HEK293 (cell line): ENCODE data around the gene PFN1.

Experiments used
- BCL11B ChIP-seq: fragments of 450-650 bp; formaldehyde crosslinking; IDR thresholded peaks from 2 replicates; pipeline ENCODE4 v1.5.1; 2016; ENCODE audit warnings: low read depth, missing biosample characterization, missing genetic modification characterization
- GLI2 ChIP-seq: fragments of 450-650 bp; formaldehyde crosslinking; IDR thresholded peaks from 2 replicates; pipeline ENCODE4; 2017; ENCODE audit warnings: missing biosample characterization, missing genetic modification characterization, low read depth, borderline replicate concordance
- GLI4 ChIP-seq: fragments of 450-650 bp; formaldehyde crosslinking; IDR thresholded peaks from 2 replicates; pipeline ENCODE4 v1.5.1; 2016; ENCODE audit warnings: missing biosample characterization, missing genetic modification characterization
- GLIS1 ChIP-seq: fragments of 450-650 bp; formaldehyde crosslinking; IDR thresholded peaks from 2 replicates; pipeline ENCODE4 v1.5.1; 2016; ENCODE audit warnings: missing biosample characterization, missing genetic modification characterization
- GLIS2 ChIP-seq: fragments of 450-650 bp; formaldehyde crosslinking; IDR thresholded peaks from 2 replicates; pipeline ENCODE4 v1.5.1; 2016; ENCODE audit warnings: missing biosample characterization, missing genetic modification characterization
- KLF16 ChIP-seq: fragments of 450-650 bp; formaldehyde crosslinking; IDR thresholded peaks from 2 replicates; pipeline ENCODE4 v1.5.1; 2017; ENCODE audit warnings: missing biosample characterization, missing genetic modification characterization
- KLF7 ChIP-seq: fragments of 450-650 bp; formaldehyde crosslinking; IDR thresholded peaks from 2 replicates; pipeline ENCODE4 v1.5.1; 2016; ENCODE audit warnings: missing biosample characterization, missing genetic modification characterization, borderline replicate concordance
- PBX3 ChIP-seq: sonication (generic); formaldehyde crosslinking; IDR thresholded peaks from 2 replicates; pipeline ENCODE4 v1.8.1; 2022; ENCODE audit warnings: mild to moderate bottlenecking, moderate library complexity, missing genetic modification reagents
- SETDB1 ChIP-seq: IDR thresholded peaks from one replicate; pipeline ENCODE4 v1.6.1; 2017; ENCODE audit warnings: mild to moderate bottlenecking, low read length, moderate library complexity, mixed read lengths; ENCODE audit not compliant: insufficient read length
- WT1 ChIP-seq: fragments of 450-650 bp; formaldehyde crosslinking; IDR thresholded peaks from 2 replicates; pipeline ENCODE4 v1.5.1; 2016; ENCODE audit warnings: missing biosample characterization, missing genetic modification characterization
- ZBTB20 ChIP-seq: fragments of 450-650 bp; formaldehyde crosslinking; IDR thresholded peaks from 2 replicates; pipeline ENCODE4 v1.5.1; 2016; ENCODE audit warnings: missing biosample characterization, missing genetic modification characterization
- ZBTB26 ChIP-seq: fragments of 450-650 bp; formaldehyde crosslinking; optimal IDR thresholded peaks from 2 replicates; pipeline ENCODE3; 2016; ENCODE audit warnings: missing biosample characterization, mild to moderate bottlenecking, missing genetic modification characterization
- ZBTB7A ChIP-seq: fragments of 450-650 bp; formaldehyde crosslinking; IDR thresholded peaks from 2 replicates; pipeline ENCODE4 v1.5.1; 2016; ENCODE audit warnings: low read depth, missing biosample characterization, missing genetic modification characterization
- ZEB2 ChIP-seq: fragments of 450-650 bp; formaldehyde crosslinking; IDR thresholded peaks from 2 replicates; pipeline ENCODE4 v1.5.1; 2016; ENCODE audit warnings: missing biosample characterization, missing genetic modification characterization
- ZFHX2 ChIP-seq: fragments of 450-650 bp; formaldehyde crosslinking; conservative IDR thresholded peaks from 2 replicates; pipeline ENCODE4 v1.5.1; 2016; ENCODE audit warnings: missing biosample characterization, missing genetic modification characterization
- ZNF2 ChIP-seq: fragments of 450-650 bp; formaldehyde crosslinking; IDR thresholded peaks from 2 replicates; pipeline ENCODE4 v1.5.1; 2016; ENCODE audit warnings: missing biosample characterization, missing genetic modification characterization
- ZNF311 ChIP-seq: fragments of 450-650 bp; formaldehyde crosslinking; IDR thresholded peaks from 2 replicates; pipeline ENCODE4 v1.5.1; 2017; ENCODE audit warnings: missing biosample characterization, missing genetic modification characterization, borderline replicate concordance
- ZNF366 ChIP-seq: fragments of 450-650 bp; formaldehyde crosslinking; conservative IDR thresholded peaks from 2 replicates; pipeline ENCODE4 v1.5.1; 2016; ENCODE audit warnings: missing biosample characterization, missing genetic modification characterization
- ZNF426 ChIP-seq: fragments of 450-650 bp; formaldehyde crosslinking; IDR thresholded peaks from 2 replicates; pipeline ENCODE4 v1.5.1; 2017; ENCODE audit warnings: missing biosample characterization, missing genetic modification characterization, mild to moderate bottlenecking, inconsistent platforms, moderate library complexity
- ZNF510 ChIP-seq: fragments of 450-650 bp; formaldehyde crosslinking; IDR thresholded peaks from 2 replicates; pipeline ENCODE4 v1.5.1; 2018; ENCODE audit warnings: mild to moderate bottlenecking, missing genetic modification characterization, missing biosample characterization; ENCODE audit not compliant: insufficient replicate concordance
- ZNF660 ChIP-seq: fragments of 450-650 bp; IDR thresholded peaks from 2 replicates; pipeline ENCODE4 v1.5.1; 2018; ENCODE audit warnings: missing biosample characterization, mild to moderate bottlenecking, missing genetic modification characterization
- ZNF792 ChIP-seq: fragments of 450-650 bp; formaldehyde crosslinking; IDR thresholded peaks from 2 replicates; pipeline ENCODE4 v1.5.1; 2016; ENCODE audit warnings: missing biosample characterization, missing genetic modification characterization
- TF ChIP-seq, protein P1 (sequence below): fragments of 450-650 bp; formaldehyde crosslinking; IDR thresholded peaks from 2 replicates; pipeline ENCODE4 v1.5.1; 2016; ENCODE audit warnings: missing biosample characterization, missing genetic modification characterization
- TF ChIP-seq, protein P2 (sequence below): fragments of 450-650 bp; formaldehyde crosslinking; conservative IDR thresholded peaks from 2 replicates; pipeline ENCODE4 v1.5.1; 2016; ENCODE audit warnings: low read depth, missing biosample characterization, missing genetic modification characterization
- TF ChIP-seq, protein P3 (sequence below): fragments of 450-650 bp; formaldehyde crosslinking; IDR thresholded peaks from 2 replicates; pipeline ENCODE4 v1.5.1; 2016; ENCODE audit warnings: missing biosample characterization, missing genetic modification characterization, borderline replicate concordance
- TF ChIP-seq, protein P4 (sequence below): fragments of 450-650 bp; formaldehyde crosslinking; IDR thresholded peaks from 2 replicates; pipeline ENCODE4 v1.5.1; 2016; ENCODE audit warnings: missing biosample characterization, missing genetic modification characterization
- TF ChIP-seq, protein P5 (sequence below): fragments of 450-650 bp; formaldehyde crosslinking; IDR thresholded peaks from 2 replicates; pipeline ENCODE4 v1.5.1; 2016; ENCODE audit warnings: missing biosample characterization, missing genetic modification characterization

The PFN1 gene

DNA sequence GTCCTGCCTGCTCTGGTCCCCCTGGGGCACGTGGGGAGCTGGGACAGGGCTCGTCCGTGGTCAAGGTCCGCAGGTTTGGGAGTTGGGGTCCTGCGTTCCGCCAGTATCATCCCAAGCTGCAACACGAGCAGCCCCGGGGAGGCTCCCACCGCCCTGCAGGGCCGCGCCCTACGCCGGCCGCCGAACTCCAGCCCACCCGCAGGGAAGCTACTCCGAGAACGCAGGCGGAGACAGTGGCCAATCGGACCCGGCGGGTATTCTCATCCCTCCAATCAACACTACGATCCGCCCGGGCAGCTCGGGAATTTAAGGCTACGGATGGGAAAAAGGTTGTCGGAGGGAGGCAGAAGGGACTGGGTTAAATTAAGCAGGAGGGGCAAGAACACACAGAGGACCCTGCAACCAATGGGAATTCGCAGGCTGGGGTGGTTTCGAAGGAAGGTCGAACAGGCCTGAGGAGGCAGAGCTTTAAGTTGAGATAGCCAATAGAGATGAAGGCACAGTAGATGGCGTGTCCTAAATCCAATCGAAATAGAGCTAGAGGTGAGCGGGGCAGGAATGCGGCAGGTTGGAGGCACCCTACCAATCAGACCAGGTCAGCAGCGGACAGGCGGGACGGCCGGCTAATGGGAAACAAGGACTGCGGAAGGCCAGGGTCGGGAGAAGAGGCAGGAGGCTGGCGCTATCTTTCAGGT, 18.7 kb upstream of the PFN1 start (continued):
- TF ChIP-seq GLIS1 (tag by site-specific recombination) (peak; percentile 59), WT1 (tag by site-specific recombination) (peak; percentile 39), ZBTB20 (tag by site-specific recombination) (peak; percentile 67; the same call in 1 of the 2 replicates), PBX3 (peak; percentile 96), ZNF792 (tag by site-specific recombination) (no peak), ZNF311 (no peak), KLF7 (peak; percentile 94), ZNF426 (tag by site-specific recombination) (no peak), GLI2 (tag by site-specific recombination) (no peak), SETDB1 (peak; percentile 7), ZEB2 (tag by site-specific recombination) (peak; percentile 41), ZFHX2 (tag by site-specific recombination) (0 out of 2 replicates have a peak, but pooled peaks have one; percentile 20), BCL11B (tag by site-specific recombination) (peak; percentile 95), ZNF660 (peak; percentile 21; the same call in 1 of the 2 replicates), GLI4 (tag by site-specific recombination) (0 out of 2 replicates have a peak, but pooled peaks have one; percentile 8), ZNF2 (tag by site-specific recombination) (peak; percentile 64; the same call in 1 of the 2 replicates), GLIS2 (peak; percentile 88), ZBTB26 (tag by site-specific recombination) (peak; percentile 36), KLF16 (tag by site-specific recombination) (peak; percentile 32; the same call in 1 of the 2 replicates), ZNF366 (tag by site-specific recombination) (peak; percentile 86), ZBTB7A (tag by site-specific recombination) (peak; percentile 40; the same call in 1 of the 2 replicates), ZNF510 (no peak)
- TF ChIP-seq, protein P1, sequence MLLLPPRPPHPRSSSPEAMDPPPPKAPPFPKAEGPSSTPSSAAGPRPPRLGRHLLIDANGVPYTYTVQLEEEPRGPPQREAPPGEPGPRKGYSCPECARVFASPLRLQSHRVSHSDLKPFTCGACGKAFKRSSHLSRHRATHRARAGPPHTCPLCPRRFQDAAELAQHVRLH (tag by site-specific recombination): peak; percentile 42; the same call in 1 of the 2 replicates
- TF ChIP-seq, protein P2, sequence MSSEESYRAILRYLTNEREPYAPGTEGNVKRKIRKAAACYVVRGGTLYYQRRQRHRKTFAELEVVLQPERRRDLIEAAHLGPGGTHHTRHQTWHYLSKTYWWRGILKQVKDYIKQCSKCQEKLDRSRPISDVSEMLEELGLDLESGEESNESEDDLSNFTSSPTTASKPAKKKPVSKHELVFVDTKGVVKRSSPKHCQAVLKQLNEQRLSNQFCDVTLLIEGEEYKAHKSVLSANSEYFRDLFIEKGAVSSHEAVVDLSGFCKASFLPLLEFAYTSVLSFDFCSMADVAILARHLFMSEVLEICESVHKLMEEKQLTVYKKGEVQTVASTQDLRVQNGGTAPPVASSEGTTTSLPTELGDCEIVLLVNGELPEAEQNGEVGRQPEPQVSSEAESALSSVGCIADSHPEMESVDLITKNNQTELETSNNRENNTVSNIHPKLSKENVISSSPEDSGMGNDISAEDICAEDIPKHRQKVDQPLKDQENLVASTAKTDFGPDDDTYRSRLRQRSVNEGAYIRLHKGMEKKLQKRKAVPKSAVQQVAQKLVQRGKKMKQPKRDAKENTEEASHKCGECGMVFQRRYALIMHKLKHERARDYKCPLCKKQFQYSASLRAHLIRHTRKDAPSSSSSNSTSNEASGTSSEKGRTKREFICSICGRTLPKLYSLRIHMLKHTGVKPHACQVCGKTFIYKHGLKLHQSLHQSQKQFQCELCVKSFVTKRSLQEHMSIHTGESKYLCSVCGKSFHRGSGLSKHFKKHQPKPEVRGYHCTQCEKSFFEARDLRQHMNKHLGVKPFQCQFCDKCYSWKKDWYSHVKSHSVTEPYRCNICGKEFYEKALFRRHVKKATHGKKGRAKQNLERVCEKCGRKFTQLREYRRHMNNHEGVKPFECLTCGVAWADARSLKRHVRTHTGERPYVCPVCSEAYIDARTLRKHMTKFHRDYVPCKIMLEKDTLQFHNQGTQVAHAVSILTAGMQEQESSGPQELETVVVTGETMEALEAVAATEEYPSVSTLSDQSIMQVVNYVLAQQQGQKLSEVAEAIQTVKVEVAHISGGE (tag by site-specific recombination): peak; percentile 52; the same call in 1 of the 2 replicates
- TF ChIP-seq, protein P3, sequence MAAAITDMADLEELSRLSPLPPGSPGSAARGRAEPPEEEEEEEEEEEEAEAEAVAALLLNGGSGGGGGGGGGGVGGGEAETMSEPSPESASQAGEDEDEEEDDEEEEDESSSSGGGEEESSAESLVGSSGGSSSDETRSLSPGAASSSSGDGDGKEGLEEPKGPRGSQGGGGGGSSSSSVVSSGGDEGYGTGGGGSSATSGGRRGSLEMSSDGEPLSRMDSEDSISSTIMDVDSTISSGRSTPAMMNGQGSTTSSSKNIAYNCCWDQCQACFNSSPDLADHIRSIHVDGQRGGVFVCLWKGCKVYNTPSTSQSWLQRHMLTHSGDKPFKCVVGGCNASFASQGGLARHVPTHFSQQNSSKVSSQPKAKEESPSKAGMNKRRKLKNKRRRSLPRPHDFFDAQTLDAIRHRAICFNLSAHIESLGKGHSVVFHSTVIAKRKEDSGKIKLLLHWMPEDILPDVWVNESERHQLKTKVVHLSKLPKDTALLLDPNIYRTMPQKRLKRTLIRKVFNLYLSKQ (tag by site-specific recombination): no peak
- TF ChIP-seq, protein P4, sequence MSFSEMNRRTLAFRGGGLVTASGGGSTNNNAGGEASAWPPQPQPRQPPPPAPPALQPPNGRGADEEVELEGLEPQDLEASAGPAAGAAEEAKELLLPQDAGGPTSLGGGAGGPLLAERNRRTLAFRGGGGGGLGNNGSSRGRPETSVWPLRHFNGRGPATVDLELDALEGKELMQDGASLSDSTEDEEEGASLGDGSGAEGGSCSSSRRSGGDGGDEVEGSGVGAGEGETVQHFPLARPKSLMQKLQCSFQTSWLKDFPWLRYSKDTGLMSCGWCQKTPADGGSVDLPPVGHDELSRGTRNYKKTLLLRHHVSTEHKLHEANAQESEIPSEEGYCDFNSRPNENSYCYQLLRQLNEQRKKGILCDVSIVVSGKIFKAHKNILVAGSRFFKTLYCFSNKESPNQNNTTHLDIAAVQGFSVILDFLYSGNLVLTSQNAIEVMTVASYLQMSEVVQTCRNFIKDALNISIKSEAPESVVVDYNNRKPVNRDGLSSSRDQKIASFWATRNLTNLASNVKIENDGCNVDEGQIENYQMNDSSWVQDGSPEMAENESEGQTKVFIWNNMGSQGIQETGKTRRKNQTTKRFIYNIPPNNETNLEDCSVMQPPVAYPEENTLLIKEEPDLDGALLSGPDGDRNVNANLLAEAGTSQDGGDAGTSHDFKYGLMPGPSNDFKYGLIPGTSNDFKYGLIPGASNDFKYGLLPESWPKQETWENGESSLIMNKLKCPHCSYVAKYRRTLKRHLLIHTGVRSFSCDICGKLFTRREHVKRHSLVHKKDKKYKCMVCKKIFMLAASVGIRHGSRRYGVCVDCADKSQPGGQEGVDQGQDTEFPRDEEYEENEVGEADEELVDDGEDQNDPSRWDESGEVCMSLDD (tag by site-specific recombination): peak; percentile 55; the same call in 1 of the 2 replicates
- TF ChIP-seq, protein P5, sequence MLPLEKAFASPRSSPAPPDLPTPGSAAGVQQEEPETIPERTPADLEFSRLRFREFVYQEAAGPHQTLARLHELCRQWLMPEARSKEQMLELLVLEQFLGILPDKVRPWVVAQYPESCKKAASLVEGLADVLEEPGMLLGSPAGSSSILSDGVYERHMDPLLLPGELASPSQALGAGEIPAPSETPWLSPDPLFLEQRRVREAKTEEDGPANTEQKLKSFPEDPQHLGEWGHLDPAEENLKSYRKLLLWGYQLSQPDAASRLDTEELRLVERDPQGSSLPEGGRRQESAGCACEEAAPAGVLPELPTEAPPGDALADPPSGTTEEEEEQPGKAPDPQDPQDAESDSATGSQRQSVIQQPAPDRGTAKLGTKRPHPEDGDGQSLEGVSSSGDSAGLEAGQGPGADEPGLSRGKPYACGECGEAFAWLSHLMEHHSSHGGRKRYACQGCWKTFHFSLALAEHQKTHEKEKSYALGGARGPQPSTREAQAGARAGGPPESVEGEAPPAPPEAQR: no peak
